A549 (cell line): ENCODE results near the gene FAM131C.

Experiments
- EHMT2 ChIP-seq: fragments of 200-600 bp; sonication (generic); IDR thresholded peaks from 2 replicates; pipeline ENCODE4 v1.6.1; 2016; ENCODE audit warnings: antibody characterized with exemption, low read depth, mild to moderate bottlenecking, moderate library complexity
- ELK1 ChIP-seq: fragments of 150-350 bp; IDR thresholded peaks from 2 replicates; pipeline ENCODE4 v1.6.1; 2014; ENCODE audit warnings: low read depth, mild to moderate bottlenecking, low read length
- EP300 ChIP-seq, 2 experiments: fragments of >200 bp; sonication (Bioruptor Twin); formaldehyde crosslinking; IDR thresholded peaks; 2 replicates in 1 of 2; 3 replicates in 1 of 2; pipeline ENCODE4 v1.6.1; 2016 to 2017
- HDAC2 ChIP-seq: fragments of 200-600 bp; sonication (generic); IDR thresholded peaks from 2 replicates; pipeline ENCODE4 v1.6.1; 2016
- JUN ChIP-seq, 2 experiments: fragments of >200 bp; sonication (Bioruptor Twin); formaldehyde crosslinking; IDR thresholded peaks; 2 replicates in 1 of 2; 3 replicates in 1 of 2; pipeline ENCODE4 v1.6.1; 2016 to 2017
- PBX3 ChIP-seq: IDR thresholded peaks from 2 replicates; pipeline ENCODE4 v1.6.1; 2012
- PHF8 ChIP-seq: fragments of 200-600 bp; sonication (generic); IDR thresholded peaks from 2 replicates; pipeline ENCODE4 v1.6.1; 2016; ENCODE audit warnings: low read depth, mild to moderate bottlenecking, antibody characterized with exemption, moderate library complexity, borderline replicate concordance
- POLR2A ChIP-seq: IDR thresholded peaks from 2 replicates; pipeline ENCODE4 v1.6.1; 2012; ENCODE audit warnings: mild to moderate bottlenecking, low read length
- RNF2 ChIP-seq: fragments of 200-600 bp; sonication (generic); IDR thresholded peaks from 2 replicates; pipeline ENCODE4 v1.6.1; 2016; ENCODE audit warnings: low read depth, mild to moderate bottlenecking, antibody characterized with exemption, moderate library complexity, borderline replicate concordance
- SMC3 ChIP-seq: fragments of >200 bp; sonication (Bioruptor Twin); formaldehyde crosslinking; IDR thresholded peaks from 3 replicates; pipeline ENCODE4 v1.6.1; 2018; ENCODE audit warnings: inconsistent platforms
- TP53 ChIP-seq: fragments of 250-450 bp; sonication (Bioruptor Pico); IDR thresholded peaks from 2 replicates; pipeline ENCODE4 v1.5.0; 2021; ENCODE audit warnings: mild to moderate bottlenecking, moderate library complexity
- ZFP36 ChIP-seq: fragments of 450-650 bp; IDR thresholded peaks from 2 replicates; pipeline ENCODE4 v1.6.1; 2014; ENCODE audit warnings: borderline replicate concordance; ENCODE audit not compliant: partially characterized antibody
- ZNF302 ChIP-seq: fragments of 250-450 bp; sonication (Bioruptor Pico); IDR thresholded peaks from 2 replicates; pipeline ENCODE4 v1.9.0; 2021; ENCODE audit warnings: inconsistent platforms, mild to moderate bottlenecking, moderate library complexity
- TF ChIP-seq, protein P1 (sequence below): fragments of >200 bp; sonication (Bioruptor Twin); formaldehyde crosslinking; IDR thresholded peaks from 3 replicates; pipeline ENCODE4 v1.5.1; 2016

DNA sequence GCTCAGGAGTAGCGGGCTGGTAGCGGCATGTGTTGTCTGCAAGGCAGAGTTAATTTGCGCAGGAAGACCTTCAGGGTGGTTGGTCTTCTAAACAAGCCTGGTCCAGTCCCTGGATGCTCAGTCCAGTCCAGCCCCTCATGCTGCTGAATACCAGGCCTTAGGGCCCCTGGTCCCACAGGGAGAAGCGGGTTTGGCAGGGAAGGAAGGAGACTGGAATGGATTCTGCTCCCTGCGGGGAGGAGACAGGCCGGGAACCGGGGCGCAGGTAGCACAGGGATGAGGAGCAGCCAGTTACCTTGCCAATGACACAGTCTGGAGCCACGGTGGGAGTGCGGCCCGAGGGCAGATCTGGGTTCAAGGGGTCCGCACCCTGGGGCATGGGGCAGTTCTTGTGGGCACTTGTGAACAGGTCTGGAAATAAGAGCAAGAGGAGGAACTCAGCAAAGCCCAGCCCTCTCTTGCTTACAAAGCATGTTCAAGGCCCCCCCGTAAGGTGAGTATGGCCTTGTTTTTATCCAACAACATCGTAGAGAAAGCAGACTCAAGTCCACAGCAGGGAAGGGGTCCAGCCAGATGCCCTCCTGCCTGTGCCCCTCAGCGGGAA is 10.1 kb downstream of the FAM131C start:
- TF ChIP-seq EP300 (IDR thresholded peaks at IDR 0.05) (no peak), RNF2 (no peak), TP53 (CRISPR knock-in tag) (no peak), SMC3 (no peak), HDAC2 (no peak), PBX3 (no peak), ZFP36 (no peak), EHMT2 (no peak), POLR2A (no peak), JUN (IDR thresholded peaks at IDR 0.05) (no peak), ELK1 (no peak), PHF8 (no peak), ZNF302 (CRISPR knock-in tag) (no peak)
- TF ChIP-seq, protein P1, sequence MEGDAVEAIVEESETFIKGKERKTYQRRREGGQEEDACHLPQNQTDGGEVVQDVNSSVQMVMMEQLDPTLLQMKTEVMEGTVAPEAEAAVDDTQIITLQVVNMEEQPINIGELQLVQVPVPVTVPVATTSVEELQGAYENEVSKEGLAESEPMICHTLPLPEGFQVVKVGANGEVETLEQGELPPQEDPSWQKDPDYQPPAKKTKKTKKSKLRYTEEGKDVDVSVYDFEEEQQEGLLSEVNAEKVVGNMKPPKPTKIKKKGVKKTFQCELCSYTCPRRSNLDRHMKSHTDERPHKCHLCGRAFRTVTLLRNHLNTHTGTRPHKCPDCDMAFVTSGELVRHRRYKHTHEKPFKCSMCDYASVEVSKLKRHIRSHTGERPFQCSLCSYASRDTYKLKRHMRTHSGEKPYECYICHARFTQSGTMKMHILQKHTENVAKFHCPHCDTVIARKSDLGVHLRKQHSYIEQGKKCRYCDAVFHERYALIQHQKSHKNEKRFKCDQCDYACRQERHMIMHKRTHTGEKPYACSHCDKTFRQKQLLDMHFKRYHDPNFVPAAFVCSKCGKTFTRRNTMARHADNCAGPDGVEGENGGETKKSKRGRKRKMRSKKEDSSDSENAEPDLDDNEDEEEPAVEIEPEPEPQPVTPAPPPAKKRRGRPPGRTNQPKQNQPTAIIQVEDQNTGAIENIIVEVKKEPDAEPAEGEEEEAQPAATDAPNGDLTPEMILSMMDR, result no peak
